ENCODE measurements around the gene ADD3.
"Not testable (repeated sequence)": the region's sequence is repeated elsewhere in the genome, so short reads cannot be mapped to it uniquely, and the experiment has no call there.

ADD3 gene

DNA sequence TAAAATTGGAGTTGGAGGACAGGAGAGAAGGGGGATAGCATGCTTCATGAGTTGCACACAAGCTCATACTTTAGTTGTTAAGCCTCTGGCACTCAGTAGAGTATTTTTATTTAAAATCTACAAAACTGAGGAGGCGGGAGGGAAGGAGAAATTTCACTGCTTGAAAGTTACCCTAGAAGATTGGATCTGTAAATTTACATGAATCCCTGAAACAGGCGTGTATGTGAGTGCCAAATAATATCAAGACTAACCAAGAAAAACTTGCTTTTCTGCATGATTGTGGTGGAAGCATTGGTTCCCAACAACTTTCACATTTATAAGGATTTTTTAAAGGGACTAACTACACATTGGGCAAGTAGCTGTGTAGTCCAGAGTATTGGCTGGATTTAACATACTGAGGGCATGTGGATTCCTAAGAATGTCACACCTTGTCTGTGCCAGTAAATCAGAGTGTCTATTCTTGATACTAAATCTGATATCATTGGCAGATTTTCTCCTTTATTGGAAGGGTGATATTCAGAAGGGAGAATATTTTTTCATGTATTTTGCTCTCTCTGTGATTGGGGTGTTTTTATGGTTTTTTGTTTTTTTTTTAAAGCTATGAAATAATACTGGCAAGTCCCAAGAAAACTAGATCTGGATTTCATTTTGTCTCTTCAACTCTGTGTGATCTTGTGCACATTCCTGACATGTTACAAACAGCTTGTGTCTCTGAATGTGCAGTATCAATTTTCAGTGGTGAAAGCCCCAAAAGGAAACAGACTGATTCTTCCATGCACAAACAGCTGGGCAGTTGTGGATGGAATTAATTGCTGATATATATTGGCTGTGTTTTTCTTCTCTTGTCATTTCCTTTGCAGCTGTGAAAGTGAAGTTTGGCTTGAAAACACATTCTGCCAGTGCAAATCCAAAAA lies 67.2 kb downstream of the ADD3 start:
- DNase-seq, result no peak

DNA sequence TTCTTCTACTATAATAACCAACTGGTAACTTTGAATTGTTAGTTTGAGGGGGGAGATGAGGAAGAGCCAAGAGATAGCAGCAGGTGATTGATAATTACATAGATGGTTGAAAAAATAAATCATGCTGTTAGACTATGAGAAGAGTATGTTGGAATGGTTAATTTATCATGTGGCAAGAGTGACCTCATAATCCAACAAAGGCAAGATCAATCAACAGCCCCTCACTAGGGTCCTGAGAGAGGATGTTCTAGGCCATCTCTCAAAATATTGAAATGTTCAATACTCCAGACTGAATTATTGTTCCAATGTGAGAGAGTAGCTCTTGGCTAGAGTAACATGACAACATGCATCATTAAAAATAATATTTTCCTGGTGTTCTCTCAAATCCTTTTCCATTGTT lies 67.9 kb downstream of the ADD3 start:
- DNase-seq, result no peak

DNA sequence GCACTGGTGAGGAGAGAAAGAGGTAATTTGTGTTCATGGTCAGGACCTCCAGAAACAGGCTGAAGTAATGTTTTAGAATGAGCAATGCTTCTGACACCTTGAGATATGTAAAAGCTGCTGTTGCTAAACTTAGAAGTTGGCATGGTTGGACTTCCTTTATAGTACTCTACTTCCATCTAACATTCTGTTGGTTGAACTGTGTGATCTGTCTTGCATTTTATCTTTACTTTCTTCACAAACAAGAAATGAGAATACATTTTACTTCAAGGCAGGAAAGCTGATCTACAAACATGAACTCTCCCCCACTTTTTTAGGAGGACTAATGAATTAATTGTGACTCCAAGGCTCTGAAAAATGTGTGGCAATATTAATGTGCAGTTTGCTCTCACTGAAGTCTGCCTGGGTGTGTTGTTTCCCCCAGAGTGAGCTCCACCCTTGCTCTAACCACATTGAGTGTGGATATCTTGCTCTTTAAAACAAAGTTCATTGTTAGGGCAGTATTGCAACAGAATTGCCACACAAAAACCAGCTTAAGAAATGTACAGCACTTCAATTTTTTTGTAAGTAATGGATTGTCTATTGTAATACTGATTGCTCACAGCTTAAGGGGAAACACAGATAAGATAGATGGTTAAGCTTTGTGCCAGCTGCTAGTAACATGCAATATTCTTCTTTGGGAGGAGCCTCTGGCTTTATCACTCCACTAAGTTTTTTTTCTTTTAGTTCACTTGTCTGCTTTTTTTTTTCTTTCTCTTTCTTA lies 69.0 kb downstream of the ADD3 start:
- DNase-seq, result no peak

DNA sequence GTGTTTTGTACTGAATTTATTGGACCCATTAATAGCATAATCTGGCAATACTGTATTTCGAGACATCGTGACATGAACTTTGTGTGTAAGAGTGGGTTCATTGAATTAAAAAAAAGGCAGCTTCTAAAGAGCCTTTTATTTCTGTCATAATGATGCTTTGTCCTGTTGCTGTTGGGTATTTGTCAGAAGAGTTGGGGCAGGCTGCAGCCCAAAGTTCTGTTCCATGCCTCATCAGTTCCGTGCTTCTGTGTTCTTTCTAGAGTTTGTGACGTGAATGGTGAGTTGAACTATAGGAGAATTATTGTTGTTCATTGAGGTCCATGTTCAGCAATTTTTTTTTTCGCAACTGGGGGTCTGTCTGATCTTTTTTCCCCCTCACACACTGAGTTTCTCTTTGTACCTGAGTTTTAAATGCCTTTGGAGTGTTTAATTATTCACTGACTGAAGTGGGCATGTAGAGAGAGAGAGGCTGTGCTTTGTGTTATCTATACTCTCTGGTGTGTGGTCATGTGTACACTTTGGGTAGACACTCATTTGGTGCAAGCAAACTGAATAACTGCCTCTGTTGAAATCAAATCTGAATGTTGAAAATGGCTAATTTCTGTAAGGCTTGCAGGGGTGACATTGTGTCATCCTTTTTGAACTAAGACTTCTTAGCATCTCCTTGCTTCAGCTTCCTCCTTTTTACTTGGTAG lies 69.8 kb downstream of the ADD3 start:
- DNase-seq, result no peak

DNA sequence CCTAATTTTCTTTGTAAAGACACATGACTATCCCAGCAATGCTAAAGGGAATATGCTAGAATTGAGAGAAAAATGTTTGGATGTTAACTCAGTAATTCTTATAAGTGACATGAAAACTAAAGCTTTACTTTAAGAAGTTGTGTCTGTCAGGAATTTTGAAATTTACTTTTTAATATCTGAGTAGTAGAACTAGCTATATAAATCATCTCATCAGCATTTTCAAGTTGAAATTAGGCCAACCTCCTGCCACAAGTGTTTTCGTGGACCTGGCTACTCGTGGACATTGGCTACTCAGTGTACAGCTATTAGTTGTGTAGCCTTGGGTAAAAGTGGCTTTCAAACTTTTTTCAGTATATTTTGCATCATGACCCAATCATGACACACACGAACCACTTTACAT lies 70.5 kb downstream of the ADD3 start:
- no peak for DNase-seq

DNA sequence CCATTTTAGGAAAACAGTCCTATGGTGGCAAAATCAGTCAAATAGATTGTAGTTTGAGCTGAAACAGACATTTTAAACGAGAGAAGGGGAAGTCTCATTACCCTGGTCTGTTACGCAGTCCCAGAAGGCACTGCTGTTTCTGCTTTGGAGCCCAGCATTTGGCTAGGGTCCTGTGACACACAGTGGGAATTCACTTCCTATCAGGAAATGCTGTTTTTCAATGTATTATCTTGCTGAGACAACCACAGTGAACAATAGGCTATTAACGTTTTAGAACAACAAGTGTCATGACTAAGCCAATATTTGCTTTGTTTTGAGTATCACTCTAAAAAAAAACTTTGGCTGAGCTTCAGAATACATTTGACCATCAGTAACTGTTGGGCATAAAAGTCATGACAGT lies 74.1 kb downstream of the ADD3 start:
- no peak for DNase-seq

DNA sequence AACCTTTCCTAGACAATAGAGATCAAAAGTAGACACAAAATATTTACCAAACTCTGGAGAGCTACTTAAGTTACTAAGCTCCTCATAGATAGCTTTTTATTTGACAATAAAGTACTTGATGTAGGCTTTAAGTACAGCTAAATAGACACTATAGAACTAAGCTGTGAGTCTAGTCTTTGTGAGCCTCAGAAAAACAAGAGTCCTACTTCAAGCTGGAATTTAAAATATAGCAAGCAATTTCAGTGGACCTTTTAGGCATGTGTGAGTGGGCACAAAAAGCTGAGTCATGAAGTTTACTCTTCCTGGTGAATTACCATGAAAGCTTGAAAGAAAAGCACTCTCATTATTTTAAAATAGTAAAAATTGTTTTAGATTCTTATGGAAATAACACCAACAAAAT lies 76.1 kb downstream of the ADD3 start:
- DNase-seq, result no peak

DNA sequence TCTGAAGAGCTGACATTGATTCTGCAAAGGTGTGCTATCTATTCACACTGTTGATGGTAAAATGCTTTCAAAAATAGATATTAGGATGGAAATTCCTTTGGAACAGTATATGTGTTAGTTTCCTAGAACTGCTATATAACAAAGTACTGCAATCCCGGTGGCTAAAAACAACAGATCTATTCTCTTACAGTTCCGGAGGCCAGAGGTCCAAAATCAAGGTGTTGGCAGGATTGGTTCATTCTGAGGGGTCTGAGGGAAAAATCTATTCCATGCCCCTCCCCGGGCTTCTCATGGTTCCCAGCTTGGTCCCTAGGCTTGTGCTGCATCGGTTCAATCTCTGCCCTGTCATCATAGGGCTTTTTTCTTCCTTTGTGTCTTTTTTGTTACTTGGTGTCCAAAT lies 79.9 kb downstream of the ADD3 start:
- DNase-seq, result no peak

DNA sequence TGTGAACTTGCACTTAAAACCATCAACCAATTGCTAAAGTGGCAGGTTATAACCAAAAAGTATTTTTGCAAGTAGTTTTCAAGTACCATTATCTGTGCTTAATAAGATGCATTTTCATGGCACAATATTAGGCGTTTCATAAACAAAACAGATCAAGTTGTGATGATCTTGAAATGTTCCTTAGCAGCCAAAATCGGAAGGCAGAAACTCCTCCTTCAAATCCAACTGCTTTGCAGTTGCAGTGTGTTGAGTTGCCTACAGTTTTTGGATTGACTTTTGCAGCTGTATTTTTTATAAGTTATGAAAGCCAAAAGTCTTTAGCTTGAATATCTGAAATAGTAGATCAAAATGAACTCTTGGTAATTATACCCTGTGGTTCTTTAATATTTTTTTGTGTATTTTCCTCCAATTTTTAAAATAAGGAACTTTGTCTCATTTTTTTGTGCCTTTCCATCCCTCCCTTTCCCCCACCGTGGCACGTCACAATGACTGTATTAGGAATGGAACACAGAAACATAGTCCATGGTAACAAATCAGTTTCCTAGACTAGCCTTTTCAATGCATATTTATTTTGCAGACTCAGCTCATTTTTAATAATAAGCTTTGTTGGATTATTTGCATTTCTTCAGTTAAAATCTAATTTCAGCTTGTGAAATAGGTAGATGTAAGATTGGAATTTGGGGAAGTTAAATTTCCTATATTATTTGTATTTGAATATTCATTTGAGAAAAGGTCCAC lies 80.8 kb downstream of the ADD3 start:
- DNase-seq, result no peak

DNA sequence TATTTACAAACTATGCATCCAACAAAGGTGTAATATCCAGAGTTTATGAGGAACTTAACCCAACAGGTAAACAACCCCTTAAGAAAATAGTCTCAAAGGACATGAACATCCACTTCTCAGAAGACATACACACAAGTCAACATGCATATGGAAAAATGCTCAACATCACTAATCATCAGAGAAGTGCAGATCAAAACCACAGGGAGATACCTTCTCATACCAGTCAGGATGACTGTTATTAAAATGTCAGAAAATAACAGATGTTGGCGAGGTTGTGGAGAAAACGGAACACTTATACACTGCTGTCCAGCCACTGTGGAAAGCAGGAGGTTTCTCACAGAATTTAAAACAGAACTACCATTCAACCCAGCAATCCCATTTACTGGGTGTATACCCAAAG lies 84.0 kb downstream of the ADD3 start:
- DNase-seq, result no peak

DNA sequence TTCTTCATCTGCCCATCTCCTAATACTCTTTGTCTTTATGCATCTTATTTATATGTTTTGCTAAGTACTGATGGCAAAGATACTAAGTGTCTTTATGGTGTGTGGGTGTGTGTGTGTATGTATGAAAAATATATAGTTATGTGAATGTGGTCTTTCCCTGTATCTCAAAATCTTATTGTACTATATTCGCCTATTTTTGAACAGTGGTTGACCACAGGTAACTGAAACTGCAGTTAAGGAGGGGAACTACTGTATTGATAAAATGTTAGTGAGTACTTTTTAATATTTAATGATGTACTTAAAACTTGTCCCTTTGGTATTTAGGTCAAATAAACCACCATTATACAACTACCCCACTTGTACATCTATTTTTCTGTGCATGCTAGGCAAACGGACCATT lies 85.9 kb downstream of the ADD3 start:
- no peak for DNase-seq

DNA sequence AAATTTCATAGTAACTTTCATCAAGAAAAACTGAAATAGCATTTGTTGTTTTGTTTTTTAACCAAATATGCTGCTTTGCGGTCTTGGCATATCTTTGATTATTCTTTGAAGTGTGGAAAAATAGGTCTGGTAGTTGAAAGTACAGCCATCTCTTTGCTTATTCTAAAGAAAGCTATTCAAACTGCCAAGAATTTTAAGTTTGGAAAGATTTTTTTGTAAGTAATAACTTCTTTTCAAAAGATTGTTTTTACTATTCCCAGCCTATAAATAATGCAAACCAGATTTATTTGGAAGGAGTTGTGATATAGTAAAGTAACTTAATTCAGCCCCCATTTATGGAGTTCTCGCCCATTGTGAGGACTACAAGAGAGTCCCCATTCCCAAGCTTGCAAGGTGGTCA lies 87.0 kb downstream of the ADD3 start:
- no peak for DNase-seq

DNA sequence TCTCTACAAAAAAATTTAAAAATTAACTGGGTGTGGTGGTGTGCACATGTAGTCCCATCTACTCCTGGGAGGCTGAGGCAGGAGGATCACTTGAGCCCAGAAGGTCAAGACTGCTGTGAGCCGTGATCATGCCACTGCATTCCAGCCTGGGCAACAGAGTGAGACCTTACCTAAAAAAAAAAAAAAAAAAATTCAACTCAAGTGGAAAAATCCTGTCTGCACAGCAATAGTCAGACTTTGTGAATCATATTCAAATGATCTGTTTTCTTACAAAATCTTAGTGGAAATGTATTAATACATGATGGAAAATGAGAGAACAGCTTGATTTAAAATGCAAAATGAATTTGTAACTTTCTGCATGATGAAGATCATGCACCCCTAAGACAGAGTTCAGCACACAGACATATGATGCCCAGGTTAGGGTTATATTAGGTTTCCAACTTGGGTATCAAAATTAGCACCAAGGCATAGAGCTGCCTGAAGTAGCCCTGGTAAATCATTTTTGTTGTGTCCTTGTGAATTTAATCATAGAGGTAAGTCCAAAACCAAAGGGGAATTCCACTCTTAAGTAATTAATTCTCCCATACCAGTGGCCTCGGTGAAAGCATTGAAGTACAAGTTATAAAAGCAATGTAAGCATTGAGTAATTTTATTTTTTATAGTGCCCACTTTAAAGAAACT lies 93.8 kb downstream of the ADD3 start:
- DNase-seq, result no peak

DNA sequence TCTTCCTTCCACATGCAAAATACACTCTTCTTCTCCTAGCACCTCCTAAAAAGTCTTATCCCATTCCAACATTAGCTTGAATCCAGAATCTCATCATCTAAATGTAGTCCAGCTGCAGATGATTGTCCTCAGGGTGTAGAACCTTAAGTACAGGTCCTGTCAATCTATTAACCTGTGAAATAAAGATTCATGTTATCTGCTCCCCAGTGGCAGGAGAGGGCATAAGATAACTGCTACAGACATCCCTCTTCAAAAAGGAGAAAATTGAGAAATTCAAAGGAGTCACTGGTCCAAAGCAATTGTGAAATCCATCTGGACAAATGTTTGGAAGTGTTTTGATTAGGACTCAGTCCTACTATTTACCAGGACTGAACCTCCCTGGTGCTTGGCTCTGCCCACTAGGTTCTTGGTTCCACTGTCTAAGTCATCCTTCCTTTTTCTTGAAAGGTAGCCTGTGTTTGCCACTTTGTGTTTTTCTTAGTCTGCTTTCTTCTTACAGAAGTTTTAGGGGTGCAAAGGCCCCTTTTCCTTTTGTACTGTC lies 96.2 kb downstream of the ADD3 start:
- DNase-seq, result no peak

DNA sequence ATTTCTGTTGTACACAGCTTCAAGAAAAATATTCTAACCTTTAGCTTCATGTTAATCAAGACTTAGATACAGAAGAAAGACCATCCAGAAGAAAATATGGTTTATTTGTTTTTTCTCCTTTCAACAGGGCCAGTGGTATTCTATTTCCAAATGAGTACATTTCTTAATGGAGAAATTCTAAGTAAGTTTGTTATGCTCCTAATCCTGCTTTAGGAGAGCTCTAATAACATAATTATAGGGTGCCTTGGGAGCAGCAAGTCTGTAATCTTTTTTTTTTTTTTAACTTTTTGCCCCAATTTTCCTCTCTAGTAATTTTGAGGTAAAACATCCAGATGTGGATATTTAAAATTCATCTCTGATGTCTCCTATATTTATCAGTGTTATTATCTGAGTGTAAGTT lies 98.1 kb downstream of the ADD3 start:
- no peak for DNase-seq

DNA sequence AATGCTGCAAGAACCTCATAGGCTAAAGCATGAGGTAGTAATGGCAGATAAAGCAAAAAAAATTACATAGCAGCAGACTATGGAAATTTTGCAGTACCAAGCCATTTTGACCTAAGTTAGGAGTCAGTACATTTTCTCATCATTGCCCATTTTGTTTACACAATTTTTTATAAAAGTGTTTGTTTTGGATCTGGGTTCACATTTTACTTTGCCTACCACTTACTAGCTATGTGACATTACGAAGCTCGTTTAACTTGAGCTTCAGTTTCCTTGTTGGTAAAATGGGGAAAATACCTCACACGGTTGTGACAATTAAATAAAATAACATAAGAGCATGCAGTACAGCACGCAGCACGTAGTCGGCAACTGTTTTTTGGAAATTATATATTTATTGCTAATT lies 99.6 kb downstream of the ADD3 start:
- no peak for DNase-seq

DNA sequence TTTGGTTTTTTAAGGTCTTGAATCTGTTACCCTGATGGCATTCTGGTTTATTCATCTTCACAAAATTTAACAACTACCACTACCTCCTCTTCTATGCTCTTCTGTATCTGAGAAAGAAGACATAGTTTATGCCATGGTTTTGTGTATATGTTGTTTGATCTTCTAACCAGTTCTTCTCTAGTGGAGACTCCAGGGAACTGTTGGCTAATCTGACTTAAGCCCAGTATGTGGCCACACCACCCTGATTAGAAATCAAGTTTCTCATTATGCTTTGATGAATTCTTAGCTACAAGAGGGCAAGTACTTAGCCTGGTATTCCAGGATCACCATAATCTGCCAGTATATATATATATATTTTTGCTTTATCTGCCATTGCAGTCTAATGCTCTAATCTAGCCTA lies 100.1 kb downstream of the ADD3 start:
- DNase-seq, result no peak

DNA sequence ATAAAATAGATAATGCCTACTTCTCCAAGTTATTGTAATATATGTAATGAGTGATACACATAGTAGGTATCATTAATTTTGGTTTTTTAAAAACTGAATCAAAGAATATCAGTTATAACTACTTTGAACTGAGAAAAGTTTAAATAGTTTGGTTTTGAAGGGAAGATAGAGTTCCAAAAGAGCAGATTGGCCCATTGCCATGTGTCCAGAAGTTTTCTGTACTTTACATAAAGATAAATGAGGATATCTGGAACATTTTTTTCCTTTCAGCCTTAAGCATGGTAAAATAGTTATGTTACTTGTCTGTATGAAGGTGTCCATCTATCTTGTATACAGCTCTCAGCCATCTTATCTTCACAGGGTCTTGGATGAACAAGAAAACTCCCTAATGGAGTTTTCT lies 101.7 kb downstream of the ADD3 start:
- DNase-seq, result no peak

DNA sequence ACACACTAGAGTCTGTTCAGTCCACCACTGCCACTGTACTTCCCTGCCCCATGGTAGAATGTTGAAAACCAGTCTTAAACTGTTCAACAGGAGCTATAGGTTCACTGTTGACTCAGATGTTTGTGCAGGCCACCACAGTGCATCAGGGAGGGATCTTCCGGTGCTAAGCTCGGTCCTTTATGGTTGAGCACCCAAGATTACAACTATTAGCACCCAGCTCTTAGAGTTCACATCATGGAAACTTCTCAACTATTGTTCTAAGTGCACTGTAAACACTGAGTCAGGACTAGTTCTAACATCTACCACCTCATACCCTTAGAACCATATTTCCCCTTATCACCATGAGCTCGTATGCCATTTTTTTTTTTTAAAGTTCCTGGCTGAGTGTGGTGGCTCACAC lies 102.6 kb downstream of the ADD3 start:
- no peak for DNase-seq

DNA sequence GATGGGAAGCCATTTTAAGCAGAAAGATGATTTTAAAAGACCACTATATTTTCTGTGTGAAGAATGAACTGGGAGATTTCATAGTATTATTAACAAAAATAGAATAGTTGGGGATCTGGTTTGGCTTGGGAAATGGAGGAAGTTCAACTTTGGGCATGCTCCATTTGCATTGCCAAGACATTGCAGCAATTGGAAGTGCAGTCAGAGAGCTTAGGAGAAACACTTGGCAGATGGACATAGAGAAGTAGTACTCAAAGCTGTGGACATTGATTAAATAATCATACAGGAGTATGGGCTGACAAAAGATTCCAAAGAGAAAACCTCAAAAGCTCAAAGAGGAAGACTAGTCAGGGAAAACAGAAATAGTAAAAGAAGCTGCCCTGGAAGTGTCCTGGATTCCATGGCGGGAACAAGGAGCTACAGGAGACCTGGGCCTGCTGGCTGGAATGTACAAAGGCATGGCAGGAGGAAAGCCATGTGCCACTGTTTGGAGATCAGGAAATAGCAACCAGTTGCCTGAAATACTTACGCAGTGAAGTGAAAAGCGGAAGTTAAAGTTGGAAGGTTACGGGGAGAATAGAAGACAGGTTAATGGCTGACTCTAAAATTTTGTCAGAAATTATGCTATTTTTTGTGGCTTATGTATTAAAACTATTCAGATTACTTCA lies 106.0 kb downstream of the ADD3 start:
- no peak for DNase-seq

DNA sequence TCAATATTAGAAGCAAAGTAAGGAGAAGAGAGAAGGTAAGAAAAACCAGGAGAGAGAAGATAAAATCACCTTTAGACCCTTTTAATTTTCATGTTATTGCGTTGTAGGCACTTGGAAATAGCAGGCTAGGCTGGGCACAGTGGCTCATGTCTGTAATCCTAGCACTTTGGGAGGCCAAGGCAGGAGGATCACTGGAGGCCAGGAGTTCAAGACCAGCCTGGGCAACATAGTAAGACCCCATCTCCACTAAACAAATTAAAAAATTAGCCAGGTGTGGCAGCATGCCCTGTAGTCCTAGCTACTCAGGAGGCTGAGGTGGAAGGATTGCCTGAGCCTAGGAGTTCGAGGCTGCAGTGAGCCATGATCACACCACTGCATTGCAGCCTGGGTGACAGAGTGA lies 106.9 kb downstream of the ADD3 start:
- not testable (repeated sequence) for DNase-seq

All from activated CD4-positive, alpha-beta T cell treated with anti-CD3 and anti-CD28 coated beads for 1 hour (primary cell).